Sigmoid colon (tissue), 7 donors: ENCODE results near the gene TBCE. TPM values are rescaled to one million over a fixed set of nuclear protein-coding genes. Genes with fewer than 3 reads are reported as not detected.
A peak's percentile ranks its signal among the peaks of the same experiment; 100 is the strongest.

Experiments
- DNase-seq: peaks from one replicate; pipeline ENCODE4 v3.0.0-alpha.2; 2019
- H3K27ac ChIP-seq, 4 donors: fragments of 200-600 bp; sonication (generic); one replicate each; pipeline ENCODE4 v1.5.1; 2016 to 2019; ENCODE audit warnings: mild to moderate bottlenecking in 1 of 4
- H3K27me3 ChIP-seq, 3 donors: fragments of 200-600 bp; sonication (generic); one replicate each; pipeline ENCODE4 v1.5.1; 2019; ENCODE audit warnings: mild to moderate bottlenecking in 1 of 3
- H3K36me3 ChIP-seq, 4 donors: fragments of 200-600 bp; sonication (generic); one replicate each; pipeline ENCODE4 v1.5.1; 2016 to 2019
- H3K4me1 ChIP-seq, 4 donors: fragments of 200-600 bp; sonication (generic); one replicate each; pipeline ENCODE4 v1.5.1; 2017 to 2019
- H3K4me3 ChIP-seq, 4 donors: fragments of 200-600 bp; sonication (generic); one replicate each; pipeline ENCODE4 v1.5.1; 2017 to 2019; ENCODE audit warnings: mild to moderate bottlenecking in 2 of 4, moderate library complexity in 1 of 4
- H3K9me3 ChIP-seq, 4 donors: fragments of 200-600 bp in 3 of 4; sonication (generic) in 3 of 4; one replicate each; pipeline versions ENCODE4 v1.5.1 to v1.6.1; 2013 to 2019
- CTCF ChIP-seq, 4 experiments: fragments of 450-650 bp in 3 of 4; fragments of 200-600 bp in 1 of 4; IDR thresholded peaks; one replicate each; pipeline ENCODE4 v1.5.1; 2016 to 2019; ENCODE audit warnings: antibody characterized with exemption in 4 of 4, mild to moderate bottlenecking in 3 of 4, moderate library complexity in 2 of 4
- EP300 ChIP-seq, 4 donors: sonication (generic); formaldehyde crosslinking; IDR thresholded peaks; one replicate each; pipeline ENCODE4 v1.6.1; 2017; ENCODE audit warnings: antibody characterized with exemption in 4 of 4
- POLR2A ChIP-seq, 2 donors: fragments of 450-650 bp; IDR thresholded peaks; one replicate each; pipeline ENCODE4 v1.6.1; 2016; ENCODE audit warnings: antibody characterized with exemption in 2 of 2, mild to moderate bottlenecking in 2 of 2, moderate library complexity in 2 of 2
- POLR2AphosphoS5 ChIP-seq, 4 donors: sonication (generic); formaldehyde crosslinking; IDR thresholded peaks; one replicate each; pipeline ENCODE4 v1.6.1; 2017; ENCODE audit warnings: antibody characterized with exemption in 4 of 4
- WGBS, 2 donors: extraction: QIAGEN DNeasy Blood & Tissue Kit; methylation state at CpG; one replicate each; pipeline ENCODE4 v1.1.7; 2013; 5-methylcytosine and 5-hydroxymethylcytosine counted together
- intact Hi-C: fragments of 100-400 bp; cut with DNase I; formaldehyde crosslinking; loops from one replicate; pipeline ENCODE4 v1.15.1; 2023
- polyA plus RNA-seq, 3 donors: library from polyadenylated mRNA; stranded (reverse); fragments of 200-250 nt; gene quantifications; one replicate each; pipeline ENCODE4 v1.2.3, GENCODE V29; 2013
- total RNA-seq, 4 donors: library from RNA; depleted of rRNA; stranded (reverse); fragments of >200 nt; gene quantifications; one replicate each; pipeline ENCODE4 v1.1.0, GENCODE V29; 2016
- donor health status: healthy with polysubstance abuse.
- donor health status: Bipolar disorder and iron deficiency.
- donor health status: healthy.

TBCE gene
- total and polyA plus RNA-seq, 7 donors = 14.4 to 24.3 (median 16.4) TPM

DNA sequence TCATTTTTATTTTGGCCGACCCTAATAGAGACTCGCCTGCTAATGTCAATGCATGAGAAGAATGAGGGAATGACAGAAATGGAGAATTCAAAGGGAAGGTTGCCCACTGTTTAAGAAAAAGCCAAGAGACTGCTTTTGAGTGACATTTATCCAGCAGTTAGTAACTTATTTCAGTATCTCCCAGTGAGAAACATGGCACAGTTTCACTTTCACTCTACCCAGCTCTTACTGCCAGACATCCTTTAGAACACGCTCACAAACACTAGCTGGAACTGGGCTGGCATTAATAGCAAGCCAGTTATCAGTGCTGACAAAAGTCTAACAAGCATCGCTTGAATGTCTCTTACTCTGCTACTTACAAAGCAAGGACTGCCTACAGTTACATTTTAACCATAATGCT lies 30.3 kb upstream of the TBCE start:
- DNase-seq = no peak
- Histone ChIP-seq H3K9me3 (no peaks in the 10 kb centered on the region), H3K36me3 (peaks cover 0 to 55% (median 6%) of the 10 kb centered on the region in 4 donors), H3K4me3 (no peak overlapping the region), H3K4me1 (peaks cover 0 to 19% (median 17%) of the 10 kb centered on the region in 4 donors), H3K27me3 (no peaks in the 10 kb centered on the region), H3K27ac (peak overlapping the region in 2 of 4 donors; percentile 19 to 42)
- 68 to 87% methylated on average over 4 of the region's 4 CpGs for WGBS, 2 donors
- TF ChIP-seq CTCF (IDR thresholded peaks at IDR 0.05) = no peak
- TF ChIP-seq POLR2A (IDR thresholded peaks at IDR 0.05) = no peak
- no peak for TF ChIP-seq EP300 (IDR thresholded peaks at IDR 0.05)
- no peak for TF ChIP-seq POLR2AphosphoS5 (IDR thresholded peaks at IDR 0.05)
- intact Hi-C loops = no loop called here

DNA sequence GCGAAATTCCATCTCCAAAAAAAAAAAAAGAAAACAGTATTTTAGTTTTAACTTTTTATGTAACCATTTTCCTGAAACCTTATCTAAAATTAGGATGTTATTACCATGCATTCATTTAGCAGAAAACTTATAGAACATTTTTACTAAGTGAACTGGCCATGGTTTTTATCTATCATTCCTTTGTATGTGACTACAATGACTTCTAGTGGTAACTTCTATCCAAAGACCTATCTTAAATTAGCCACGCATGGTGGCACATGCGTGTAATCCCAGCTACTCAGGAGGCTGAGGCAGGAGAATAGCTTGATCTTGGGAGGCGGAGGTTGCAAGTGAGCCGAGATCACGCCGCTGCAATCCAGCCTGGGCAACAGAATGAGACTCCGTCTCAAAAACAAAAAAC lies 27.5 kb upstream of the TBCE start:
- Histone ChIP-seq H3K36me3 (peaks cover 0 to 70% (median 16%) of the 10 kb centered on the region in 4 donors), H3K27ac (no peak overlapping the region), H3K9me3 (no peaks in the 10 kb centered on the region), H3K4me3 (no peak overlapping the region), H3K4me1 (peaks cover 0 to 12% (median 9%) of the 10 kb centered on the region in 4 donors), H3K27me3 (no peaks in the 10 kb centered on the region)
- intact Hi-C loops = no loop called here
- WGBS, 2 donors = 84 to 85% methylated on average over 8 of the region's 8 CpGs
- DNase-seq = no peak
- TF ChIP-seq POLR2A (IDR thresholded peaks at IDR 0.05) (no peak), CTCF (IDR thresholded peaks at IDR 0.05) (no peak), POLR2AphosphoS5 (IDR thresholded peaks at IDR 0.05) (no peak), EP300 (IDR thresholded peaks at IDR 0.05) (no peak)

DNA sequence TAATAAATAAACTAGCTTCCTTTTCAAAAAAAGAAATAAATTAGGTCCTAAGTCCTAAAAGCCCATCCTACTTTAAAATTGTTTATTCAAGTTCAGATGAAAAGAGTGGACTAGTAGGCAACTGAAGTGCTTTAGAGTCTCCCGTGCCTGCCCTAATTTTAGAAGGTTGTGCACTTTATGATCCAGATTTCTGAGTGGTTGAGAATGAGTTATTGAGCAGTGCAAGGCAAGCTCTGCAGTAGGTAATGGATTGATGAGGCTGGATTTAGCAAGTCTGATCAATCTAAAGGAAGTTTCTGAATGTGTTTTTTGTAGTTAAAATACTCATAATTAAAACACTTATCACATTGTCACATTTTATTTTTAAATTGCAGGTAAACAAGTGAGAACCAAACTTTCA lies 25.9 kb upstream of the TBCE start:
- Histone ChIP-seq H3K4me1 (peaks cover 0 to 12% (median 9%) of the 10 kb centered on the region in 4 donors), H3K9me3 (no peaks in the 10 kb centered on the region), H3K27ac (no peak overlapping the region), H3K36me3 (peaks cover 0 to 65% (median 14%) of the 10 kb centered on the region in 4 donors), H3K27me3 (no peaks in the 10 kb centered on the region), H3K4me3 (no peak overlapping the region)
- intact Hi-C loops = no loop called here
- DNase-seq = no peak
- 79 to 82% methylated on average over 1 of the region's 1 CpG for WGBS, 2 donors
- no peak for TF ChIP-seq CTCF (IDR thresholded peaks at IDR 0.05)

- TF ChIP-seq POLR2A (IDR thresholded peaks at IDR 0.05) = no peak
- no peak for TF ChIP-seq EP300 (IDR thresholded peaks at IDR 0.05)
- Histone ChIP-seq H3K9me3 (no peaks in the 10 kb centered on the region), H3K4me1 (peaks cover 0 to 8% (median 3%) of the 10 kb centered on the region in 4 donors), H3K4me3 (no peak overlapping the region), H3K27me3 (no peaks in the 10 kb centered on the region), H3K36me3 (peaks cover 0 to 63% (median 12%) of the 10 kb centered on the region in 4 donors), H3K27ac (no peak overlapping the region)
- intact Hi-C loops = no loop called here
- DNase-seq = no peak
- WGBS, 2 donors = 84 to 86% methylated on average over 6 of the region's 6 CpGs
Observed at GRCh38 chr1:235342039-235342438, 25.2 kb upstream of the TBCE start.

DNA sequence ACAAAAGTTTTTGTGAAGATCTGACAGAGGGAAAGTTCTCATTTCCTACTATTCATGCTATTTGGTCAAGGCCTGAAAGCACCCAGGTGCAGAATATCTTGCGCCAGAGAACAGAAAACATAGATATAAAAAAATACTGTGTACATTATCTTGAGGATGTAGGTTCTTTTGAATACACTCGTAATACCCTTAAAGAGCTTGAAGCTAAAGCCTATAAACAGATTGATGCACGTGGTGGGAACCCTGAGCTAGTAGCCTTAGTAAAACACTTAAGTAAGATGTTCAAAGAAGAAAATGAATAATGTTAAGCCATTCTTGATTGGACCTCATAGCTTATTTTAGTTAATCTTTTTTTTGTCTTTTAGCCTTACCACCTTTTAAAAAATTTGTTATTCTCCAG lies 24.8 kb upstream of the TBCE start:
- WGBS, 2 donors = 86 to 91% methylated on average over 3 of the region's 3 CpGs

More for the DNA sequence above, 24.8 kb upstream of the TBCE start:
- intact Hi-C loops = no loop called here
- TF ChIP-seq CTCF (IDR thresholded peaks at IDR 0.05) = no peak
- TF ChIP-seq EP300 (IDR thresholded peaks at IDR 0.05) = no peak
- H3K4me3 ChIP-seq = no peak overlapping the region
- no peak overlapping the region for H3K27ac ChIP-seq
- DNase-seq = no peak
- peaks cover 0 to 3% (median under 1%) of the 10 kb centered on the region in 4 donors for H3K4me1 ChIP-seq
- H3K27me3 ChIP-seq = no peaks in the 10 kb centered on the region
- H3K9me3 ChIP-seq = no peaks in the 10 kb centered on the region
- H3K36me3 ChIP-seq = peaks cover 0 to 60% (median 12%) of the 10 kb centered on the region in 4 donors
